GM12892 (cell line): ENCODE measurements around the gene GALNT9.

Source experiments
- DNase-seq: peaks from one replicate; pipeline ENCODE4 v3.0.0; 2011; ENCODE audit not compliant: insufficient read length
- FAIRE-seq: peaks from 2 replicates; lab custom pipeline; 2011; peaks lifted over from hg19 to GRCh38; lab: Jason Lieb, UNC
- POLR2A ChIP-seq: IDR thresholded peaks from 2 replicates; pipeline ENCODE4 v1.6.1; 2011; ENCODE audit warnings: low read depth, low read length, control low read depth
- POLR2AphosphoS5 ChIP-seq: IDR thresholded peaks from 2 replicates; pipeline ENCODE4 v1.6.1; 2011; ENCODE audit warnings: low read depth, low read length, control low read depth
- TAF1 ChIP-seq: IDR thresholded peaks from 2 replicates; pipeline ENCODE4 v1.6.1; 2011; ENCODE audit warnings: low read depth, mild to moderate bottlenecking, control low read depth, low read length, borderline replicate concordance

The GALNT9 gene

DNA sequence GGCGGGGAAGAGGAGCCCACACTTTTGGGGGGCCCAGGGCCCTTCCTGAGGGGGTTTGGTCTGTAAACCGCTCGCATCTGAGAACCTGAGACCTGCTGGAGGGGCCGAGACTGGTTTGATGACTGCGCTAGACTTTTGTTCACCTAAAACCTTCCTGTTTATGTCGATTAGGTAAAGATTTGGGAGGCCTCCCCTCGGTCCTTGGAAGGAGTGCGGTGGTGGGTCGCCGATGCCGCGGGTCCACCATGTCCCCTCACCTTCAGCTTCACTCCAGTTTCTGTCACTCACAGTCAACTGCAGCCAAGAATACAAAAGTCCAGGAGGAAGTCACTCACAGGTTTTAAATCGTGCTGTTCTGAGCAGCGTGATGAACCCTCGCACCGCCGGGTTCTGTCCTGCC, 10.5 kb upstream of the GALNT9 start:
- DNase-seq (no peak), FAIRE-seq (no peak)
- TF ChIP-seq POLR2AphosphoS5: no peak
- no peak for TF ChIP-seq POLR2A
- TF ChIP-seq TAF1: no peak

DNA sequence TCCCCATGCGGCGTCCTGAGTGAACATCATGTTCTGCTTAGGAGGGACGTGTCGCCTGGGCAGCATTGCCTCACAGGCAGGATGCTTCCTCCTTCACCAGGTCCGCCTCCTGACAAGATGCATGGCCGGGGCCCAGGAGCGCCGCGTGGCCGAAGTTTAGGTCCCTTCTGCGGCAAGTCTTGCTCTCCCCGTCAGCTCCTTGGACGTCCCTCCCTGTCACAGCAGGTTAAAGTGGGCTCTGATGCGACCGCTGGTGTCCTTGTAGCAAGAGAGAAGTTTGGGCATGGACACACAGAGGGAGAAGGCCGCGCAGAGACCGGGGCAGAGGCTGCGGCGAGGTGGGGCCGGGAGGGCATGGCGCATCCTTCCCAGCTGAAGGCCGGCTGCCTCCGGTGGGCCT, 9.4 kb upstream of the GALNT9 start:
- no peak for TF ChIP-seq POLR2A
- TF ChIP-seq POLR2AphosphoS5: no peak
- no peak for TF ChIP-seq TAF1
- no peak for DNase-seq
- FAIRE-seq: no peak

DNA sequence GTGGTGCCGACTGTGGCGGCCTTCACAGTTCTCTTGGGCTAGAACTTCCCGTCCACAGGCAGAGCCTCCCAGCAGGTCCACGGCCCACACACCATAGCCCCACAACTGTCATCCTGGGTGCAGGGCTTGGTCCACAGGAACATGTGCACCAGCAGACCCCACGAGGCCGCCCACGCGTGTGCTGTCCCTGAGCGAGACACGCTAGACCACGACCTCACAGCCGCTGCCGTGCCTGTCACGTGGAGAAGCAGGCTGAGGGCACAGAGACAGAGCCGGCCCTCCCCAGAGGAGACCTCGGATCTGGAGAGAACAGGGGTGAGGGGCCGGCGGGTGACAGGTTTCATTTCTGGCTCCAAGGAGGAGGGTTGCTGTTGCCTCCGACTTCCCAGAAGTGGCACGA, 8.9 kb upstream of the GALNT9 start:
- FAIRE-seq (no peak), DNase-seq (no peak)
- no peak for TF ChIP-seq TAF1

DNA sequence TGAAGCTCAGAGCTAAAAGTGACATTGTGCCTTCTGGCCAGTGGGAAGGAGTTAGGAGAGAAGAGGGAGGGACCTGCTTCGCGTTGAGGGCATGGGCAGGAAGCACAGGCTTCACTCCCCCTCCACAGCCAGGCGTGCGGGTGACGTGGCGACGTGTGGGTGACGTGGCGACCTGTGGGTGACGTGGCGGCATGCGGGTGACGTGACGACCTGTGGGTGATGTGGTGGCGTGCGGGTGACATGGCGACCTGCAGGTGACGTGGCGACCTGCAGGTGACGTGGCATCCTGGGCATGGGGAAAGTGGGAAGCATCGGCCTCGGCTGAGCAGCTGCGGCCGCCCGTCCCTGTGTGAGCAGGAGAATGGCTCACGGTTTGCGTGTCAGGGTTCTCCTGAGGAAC, 8.2 kb upstream of the GALNT9 start:
- FAIRE-seq: no peak
- TF ChIP-seq TAF1 (no peak), POLR2AphosphoS5 (no peak), POLR2A (no peak)
- DNase-seq: no peak

DNA sequence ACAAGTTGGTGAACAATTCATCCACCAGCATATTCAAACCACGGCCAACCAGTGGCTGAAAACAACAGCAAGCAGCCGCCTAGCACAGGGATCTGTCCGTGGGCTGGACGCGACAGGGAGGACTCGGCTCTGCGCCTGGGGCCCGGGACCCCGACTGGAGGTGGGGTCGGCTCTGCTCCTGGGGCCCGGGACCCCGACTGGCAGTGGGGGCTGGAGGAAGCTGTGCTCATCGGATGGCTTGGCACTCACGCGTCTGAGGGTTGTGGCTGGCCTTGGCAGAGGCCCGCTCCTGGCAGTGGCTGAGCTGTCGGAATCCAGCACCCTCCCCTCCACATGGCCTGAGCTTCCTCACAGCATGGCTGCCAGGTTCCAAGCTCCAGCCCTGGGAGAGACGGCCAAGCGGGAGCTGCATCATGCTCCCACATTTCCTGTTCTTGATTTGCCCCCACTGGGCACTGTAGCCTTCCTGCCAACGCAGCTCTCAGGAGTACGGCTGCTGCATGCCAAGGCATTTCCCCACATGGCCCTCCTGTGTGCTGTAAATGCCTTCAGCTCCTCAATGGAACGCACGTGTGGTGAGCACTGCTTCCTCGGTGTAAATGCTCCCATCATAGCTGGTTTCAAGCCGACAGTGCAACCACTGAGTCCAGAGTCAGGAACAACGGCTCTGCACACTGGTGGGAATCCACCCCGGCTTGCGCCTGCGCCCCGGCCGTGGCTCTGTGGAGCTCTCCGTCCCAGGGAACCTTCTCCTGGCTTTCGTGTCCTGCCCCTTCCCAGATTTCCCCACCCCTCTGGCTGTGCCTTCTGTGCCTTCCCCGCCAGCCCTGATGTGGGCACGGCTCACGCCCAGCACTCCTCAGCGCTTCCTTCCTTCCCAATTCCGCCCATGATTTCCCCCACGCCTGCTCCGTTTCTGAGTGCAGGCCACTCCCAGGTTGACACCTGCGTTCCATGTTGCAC, 7.3 kb upstream of the GALNT9 start:
- FAIRE-seq (no peak), DNase-seq (no peak)
- TF ChIP-seq POLR2AphosphoS5 (no peak), POLR2A (no peak), TAF1 (no peak)

DNA sequence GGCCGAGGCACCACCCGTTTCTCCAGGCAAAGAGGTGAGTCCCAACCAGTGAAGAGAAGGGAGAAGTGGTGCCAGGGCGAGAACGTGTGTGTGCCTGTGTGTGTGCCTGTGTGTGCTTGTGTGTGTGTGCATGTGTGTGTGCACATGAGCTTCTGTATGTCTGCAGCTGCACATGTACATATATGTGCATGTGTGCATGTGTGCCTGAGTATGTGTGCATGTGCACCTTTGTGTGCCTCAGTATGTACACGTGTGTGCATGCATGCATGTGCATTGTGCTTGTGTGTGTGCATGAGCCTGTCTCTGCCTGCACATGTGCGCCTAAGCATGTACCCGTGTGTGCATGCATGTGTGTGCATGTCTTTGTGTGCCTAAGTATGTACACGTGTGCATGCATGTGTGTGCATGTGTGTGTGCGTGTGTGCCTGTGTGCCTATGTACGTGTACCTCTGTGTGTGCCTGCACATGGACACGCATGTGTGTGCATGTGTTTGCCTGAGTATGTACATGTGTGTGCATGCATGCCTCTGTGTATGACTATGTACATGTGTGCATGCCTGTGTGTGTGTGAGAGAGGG, 5.9 kb upstream of the GALNT9 start:
- DNase-seq: no peak
- no peak for FAIRE-seq
- TF ChIP-seq TAF1 (no peak), POLR2AphosphoS5 (no peak), POLR2A (no peak)

DNA sequence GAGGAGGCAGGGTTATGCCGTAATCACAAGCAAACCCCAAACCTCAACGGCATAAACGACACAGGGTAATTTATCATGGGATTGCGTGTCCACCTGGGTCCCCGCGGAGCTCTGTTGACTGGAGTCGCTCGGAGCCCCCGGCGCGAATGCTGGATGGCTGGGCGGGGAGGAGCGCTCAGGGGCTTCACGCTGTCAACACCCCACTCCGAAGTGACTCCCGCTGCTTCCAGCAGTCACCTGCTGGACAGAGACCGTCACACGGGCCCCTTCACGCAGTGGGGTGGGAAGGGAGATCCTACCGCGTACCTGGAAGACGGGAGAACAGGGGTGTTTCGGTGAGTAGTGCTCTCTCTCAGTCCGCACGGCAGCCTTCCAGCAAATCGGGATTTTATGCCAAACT, 4.4 kb upstream of the GALNT9 start:
- TF ChIP-seq POLR2AphosphoS5 (no peak), TAF1 (no peak), POLR2A (no peak)
- no peak for FAIRE-seq
- no peak for DNase-seq

DNA sequence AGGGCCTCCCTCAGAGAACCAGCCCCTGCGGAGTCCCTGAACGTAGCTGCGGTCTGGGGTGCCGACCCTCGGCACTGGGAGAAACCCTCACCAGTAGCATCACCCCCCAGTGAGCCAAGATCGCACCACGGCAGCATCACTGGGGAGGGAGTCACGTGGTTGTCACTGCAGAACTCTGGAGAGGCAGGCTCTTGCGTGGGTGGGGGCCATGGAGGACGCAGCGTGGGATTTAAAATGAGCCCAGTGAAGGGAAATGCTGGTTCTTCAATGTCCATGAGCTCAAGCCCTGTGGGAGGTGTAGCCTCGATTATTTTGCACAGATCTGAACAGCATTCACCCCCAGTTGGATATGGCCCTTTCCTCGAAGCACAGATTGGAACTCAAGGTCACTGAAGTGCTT, 3.9 kb upstream of the GALNT9 start:
- DNase-seq: no peak
- FAIRE-seq: no peak
- TF ChIP-seq POLR2A: no peak
- TF ChIP-seq TAF1: no peak
- no peak for TF ChIP-seq POLR2AphosphoS5

DNA sequence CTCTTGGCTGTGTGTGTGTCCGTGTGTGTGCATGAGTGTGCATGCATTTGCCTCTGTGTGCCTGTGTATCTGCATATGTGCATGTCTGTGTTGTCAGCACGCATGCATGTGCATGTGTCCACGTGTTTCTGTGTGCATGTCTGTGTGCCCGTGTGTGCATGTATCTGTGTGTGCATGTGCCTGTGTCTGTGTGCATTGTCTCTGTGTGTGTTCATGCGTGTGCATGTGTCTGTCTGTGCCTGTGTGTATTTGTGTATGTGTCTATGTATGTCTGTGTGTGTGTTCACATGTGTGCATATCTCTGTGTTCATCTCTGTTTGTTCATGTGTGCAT, 1.1 kb upstream of the GALNT9 start:
- no peak for TF ChIP-seq POLR2AphosphoS5
- no peak for TF ChIP-seq TAF1
- TF ChIP-seq POLR2A: no peak
- FAIRE-seq (no peak), DNase-seq (no peak)

DNA sequence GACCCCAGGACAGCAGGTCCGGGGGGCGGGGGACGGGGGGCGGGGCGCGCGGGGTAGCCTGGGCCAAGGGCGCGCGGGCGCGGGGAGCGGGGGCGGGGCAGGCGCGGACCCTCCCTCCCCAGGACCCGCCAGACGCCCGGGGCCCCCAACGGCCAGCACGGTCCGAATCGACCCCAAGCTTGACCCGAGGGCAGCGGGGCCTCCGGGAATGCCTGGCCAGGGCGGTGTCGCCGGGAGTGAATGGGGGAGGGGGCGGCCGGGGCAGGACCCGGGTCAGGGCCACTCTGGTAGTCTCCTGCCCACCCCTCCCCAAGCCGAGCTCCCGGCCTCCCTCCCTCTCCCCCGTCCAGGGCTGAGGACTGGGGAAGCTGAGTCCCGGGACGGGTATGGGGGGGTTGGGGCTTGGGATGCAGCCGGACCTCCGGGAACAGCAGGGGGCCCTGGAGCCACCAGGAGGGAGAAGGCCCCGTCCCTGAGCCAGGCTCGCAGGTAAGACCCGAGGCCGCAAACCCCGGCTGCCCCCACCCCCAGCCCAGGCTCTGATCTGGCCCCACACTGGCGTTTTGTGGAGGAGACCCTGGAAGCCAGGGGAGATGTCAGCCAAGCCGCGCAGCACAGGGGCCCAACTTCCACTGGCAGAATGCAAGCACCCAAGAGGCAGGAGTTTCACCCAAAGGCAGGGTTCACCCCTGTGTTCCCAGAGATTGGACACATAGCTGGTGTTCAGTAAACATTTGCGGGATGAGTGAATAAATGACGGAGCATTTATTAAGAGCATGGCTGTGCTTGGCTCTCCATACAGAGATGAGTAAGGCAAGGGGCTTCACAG, 545 bp upstream of the GALNT9 start:
- DNase-seq (no peak), FAIRE-seq (no peak)
- TF ChIP-seq POLR2AphosphoS5: no peak
- no peak for TF ChIP-seq TAF1
- no peak for TF ChIP-seq POLR2A

DNA sequence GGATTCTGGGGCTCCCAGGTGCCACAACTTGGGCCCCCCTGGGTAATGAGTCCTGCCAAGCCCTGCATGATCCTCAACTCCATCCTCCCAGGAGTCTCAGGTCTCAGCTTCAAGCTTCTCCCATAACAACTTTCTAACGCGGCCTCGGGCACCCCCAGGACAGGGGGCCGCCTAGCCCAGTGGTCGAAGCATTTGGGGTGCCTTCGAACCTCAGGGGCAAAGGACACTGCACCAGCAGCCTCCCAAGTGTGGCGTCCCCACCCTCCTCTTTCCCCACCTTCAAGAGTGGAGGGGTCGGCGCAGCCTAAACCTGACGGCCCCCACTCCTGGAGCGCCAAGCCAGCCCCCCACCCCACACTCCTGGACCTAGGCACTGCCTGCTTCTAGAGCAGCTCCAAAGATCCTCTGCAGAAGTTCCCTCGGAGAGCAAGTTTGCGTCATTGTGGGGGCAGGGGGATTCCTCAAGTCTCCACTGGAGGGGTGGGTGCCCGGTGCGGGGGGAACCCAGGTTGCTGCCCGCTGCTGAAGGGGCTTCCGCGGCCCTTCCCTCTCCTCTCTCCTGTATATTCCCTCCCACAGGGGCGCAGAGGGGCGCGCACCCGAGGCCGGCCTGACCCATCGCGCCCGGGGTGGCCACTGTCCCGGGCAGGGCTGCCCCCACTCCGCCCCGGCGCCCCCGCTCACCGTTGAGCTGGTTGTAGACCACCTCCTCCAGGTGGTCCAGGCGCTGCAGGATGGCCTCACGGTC, 933 bp downstream of the GALNT9 start:
- TF ChIP-seq TAF1 (no peak), POLR2A (no peak), POLR2AphosphoS5 (no peak)
- DNase-seq: no peak
- FAIRE-seq: no peak
